ENCODE measurements around the gene PRR15. TPM values are rescaled to one million over a fixed set of nuclear protein-coding genes. Genes with fewer than 3 reads are reported as not detected.

The PRR15 gene
- total RNA-seq, 4 donors from 2014 or later: 0.53 to 1.6 (median 0.95) TPM

- no peak for TF ChIP-seq POLR2A (IDR thresholded peaks at IDR 0.05)
- no peak for TF ChIP-seq CTCF (IDR thresholded peaks at IDR 0.05)
- no peak overlapping the region for H3K4me3 ChIP-seq
- 71 to 81% methylated on average over 2 of the region's 2 CpGs for WGBS, 2 donors
- peaks cover 0 to 91% (median 13%) of the 10 kb centered on the region in 4 donors for H3K27me3 ChIP-seq
- intact Hi-C loops (cut with DNase I): no loop called here
- H3K36me3 ChIP-seq: no peaks in the 10 kb centered on the region
- no peak overlapping the region for H3K27ac ChIP-seq
- H3K4me1 ChIP-seq: peaks cover 28 to 44% (median 32%) of the 10 kb centered on the region in 3 donors
- H3K9me3 ChIP-seq: no peaks in the 10 kb centered on the region
- no peak for DNase-seq
These were observed 3.5 kb downstream of the PRR15 start for GRCh38 chr7:29567174-29567573.

DNA sequence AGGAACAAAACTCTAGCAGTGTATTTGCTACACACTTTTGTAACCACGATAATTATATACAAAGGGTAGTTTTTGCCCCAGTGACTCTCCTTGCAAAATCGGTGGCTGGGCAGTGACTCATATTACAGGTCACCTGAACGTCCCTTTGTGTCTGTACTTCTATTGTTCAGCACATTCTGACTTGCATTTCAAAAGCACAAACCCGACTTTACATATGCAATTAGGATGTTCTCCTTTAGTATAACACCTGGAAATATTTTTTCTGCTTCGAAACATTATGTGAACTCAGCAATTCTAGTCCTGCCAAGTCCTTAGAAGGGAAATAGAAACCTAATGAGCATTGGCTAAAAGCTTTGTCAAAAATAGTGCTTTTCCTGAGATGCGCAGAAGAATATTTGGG is 6.0 kb downstream of the PRR15 start:
- no peaks in the 10 kb centered on the region for H3K9me3 ChIP-seq
- intact Hi-C loops (cut with DNase I): no loop called here
- TF ChIP-seq POLR2A (IDR thresholded peaks at IDR 0.05) (no peak), CTCF (IDR thresholded peaks at IDR 0.05) (no peak)
- no peaks in the 10 kb centered on the region for H3K36me3 ChIP-seq
- WGBS, 2 donors: 27 to 30% methylated on average over 6 of the region's 6 CpGs
- H3K27ac ChIP-seq: no peak overlapping the region
- peaks cover 14 to 22% (median 20%) of the 10 kb centered on the region in 3 donors for H3K4me1 ChIP-seq
- no peak for DNase-seq
- H3K27me3 ChIP-seq: peaks cover 0 to 78% (median 13%) of the 10 kb centered on the region in 4 donors
- no peak overlapping the region for H3K4me3 ChIP-seq

DNA sequence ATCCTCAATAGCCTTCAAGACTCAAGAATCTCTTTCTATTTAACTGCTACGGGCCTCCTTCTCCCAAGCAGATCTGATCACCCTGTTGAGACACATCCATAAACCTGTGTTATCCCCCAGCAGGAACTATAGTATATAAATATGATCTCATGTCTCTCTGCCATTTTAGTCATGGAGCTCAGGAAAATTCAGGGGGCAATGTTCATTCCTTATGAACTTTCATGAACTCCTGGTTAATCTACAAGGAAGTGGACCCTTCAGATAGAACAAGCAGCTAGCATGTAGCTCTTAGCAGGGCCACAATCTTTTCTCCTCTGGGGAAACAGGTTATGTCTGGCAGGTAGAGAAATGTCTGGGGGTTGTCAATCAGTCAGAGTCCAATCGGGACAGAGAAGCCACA is 8.9 kb downstream of the PRR15 start:
- Histone ChIP-seq H3K4me1 (no peaks in the 10 kb centered on the region), H3K4me3 (no peak overlapping the region), H3K27me3 (peaks cover 0 to 56% (median 0%) of the 10 kb centered on the region in 4 donors), H3K36me3 (no peaks in the 10 kb centered on the region), H3K27ac (no peak overlapping the region), H3K9me3 (peaks cover 0 to 8% (median 8%) of the 10 kb centered on the region in 3 donors)
- intact Hi-C loops (cut with DNase I): no loop called here
- TF ChIP-seq POLR2A (IDR thresholded peaks at IDR 0.05) (no peak), CTCF (IDR thresholded peaks at IDR 0.05) (no peak)
- 79 to 86% methylated on average over 2 of the region's 2 CpGs for WGBS, 2 donors
- no peak for DNase-seq

- H3K27me3 ChIP-seq: peaks cover 0 to 46% (median 0%) of the 10 kb centered on the region in 4 donors
- peaks cover 0 to 11% (median 11%) of the 10 kb centered on the region in 3 donors for H3K9me3 ChIP-seq
- intact Hi-C loops (cut with DNase I): no loop called here
- H3K27ac ChIP-seq: no peak overlapping the region
- TF ChIP-seq CTCF (IDR thresholded peaks at IDR 0.05) (no peak), POLR2A (IDR thresholded peaks at IDR 0.05) (no peak)
- DNase-seq: no peak
- no peaks in the 10 kb centered on the region for H3K36me3 ChIP-seq
- H3K4me1 ChIP-seq: no peaks in the 10 kb centered on the region
- 74 to 75% methylated on average over 3 of the region's 3 CpGs for WGBS, 2 donors
- no peak overlapping the region for H3K4me3 ChIP-seq
These were observed 9.9 kb downstream of the PRR15 start for GRCh38 chr7:29573567-29573966.

DNA sequence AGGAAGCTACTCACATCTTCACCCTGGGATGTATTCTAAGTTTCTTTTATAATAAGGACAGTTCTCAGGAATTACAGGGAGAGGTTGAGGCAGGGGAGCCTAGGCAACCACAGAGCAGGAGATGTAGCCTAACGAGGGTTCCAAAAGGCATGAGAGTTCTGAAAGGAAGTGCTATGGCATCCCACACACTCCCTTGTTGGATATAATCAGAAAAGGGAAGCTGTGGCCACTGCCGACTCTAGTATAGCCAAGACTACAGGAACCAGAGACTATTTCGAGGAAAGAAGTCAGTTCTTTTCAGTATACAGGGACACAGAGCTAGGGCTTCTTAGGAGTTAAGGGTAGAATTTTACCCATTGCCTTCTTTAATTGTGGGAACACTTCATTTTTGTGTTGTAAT is 11.0 kb downstream of the PRR15 start:
- Histone ChIP-seq H3K4me1 (no peaks in the 10 kb centered on the region), H3K36me3 (no peaks in the 10 kb centered on the region), H3K4me3 (no peak overlapping the region), H3K27me3 (peaks cover 0 to 40% (median 0%) of the 10 kb centered on the region in 4 donors), H3K27ac (no peak overlapping the region), H3K9me3 (peaks cover 0 to 11% (median 11%) of the 10 kb centered on the region in 3 donors)
- intact Hi-C loops (cut with DNase I): no loop called here
- no peak for DNase-seq
- no peak for TF ChIP-seq CTCF (IDR thresholded peaks at IDR 0.05)
- no peak for TF ChIP-seq POLR2A (IDR thresholded peaks at IDR 0.05)
- WGBS, 2 donors: 56 to 81% methylated on average over 3 of the region's 3 CpGs
